Limb (tissue), 2 donors: Measurements from ENCODE around the gene NAALADL1.
A peak's percentile ranks its signal among the peaks of the same experiment; 100 is the strongest.
"Not testable (repeated sequence)": the region's sequence is repeated elsewhere in the genome, so short reads cannot be mapped to it uniquely, and the experiment has no call there.

Experiments
- DNase-seq, 2 donors: peaks; one replicate each; pipeline ENCODE4 v3.0.0-alpha.2; 2016; ENCODE audit errors: extremely low spot score in 2 of 2

Gene NAALADL1

GRCh38 chr11:65053827-65054508, 4.4 kb downstream of the NAALADL1 start:
- DNase-seq = no peak

- no peak for DNase-seq
Measured at GRCh38 chr11:65051398-65051858, 6.9 kb downstream of the NAALADL1 start.

- peak; percentile 4 to 47 for DNase-seq
Measured at GRCh38 chr11:65047581-65048422, 10.6 kb downstream of the NAALADL1 start.

GRCh38 chr11:65045728-65046127, 12.6 kb downstream of the NAALADL1 start:
- DNase-seq = no peak

- no peak for DNase-seq
Measured at GRCh38 chr11:65045061-65045460, 13.3 kb downstream of the NAALADL1 start.

GRCh38 chr11:65043881-65044501, 14.4 kb downstream of the NAALADL1 start:
- no peak for DNase-seq

- DNase-seq = no peak
Measured at GRCh38 chr11:65042891-65043290, 15.5 kb downstream of the NAALADL1 start.

- DNase-seq = peak; percentile 90 to 92
Measured at GRCh38 chr11:65040847-65041622, 17.3 kb downstream of the NAALADL1 start, which contains the start of gene SAC3D1. Gene SAC3D1 (plus strand): TSS chr11:65041210. CDS start chr11:65041293, 83 bp downstream.

GRCh38 chr11:65040520-65040846, 17.9 kb downstream of the NAALADL1 start:
- DNase-seq = no peak

- DNase-seq = no peak
Measured at GRCh38 chr11:65036931-65037330, 21.4 kb downstream of the NAALADL1 start.

- no peak for DNase-seq
Measured at GRCh38 chr11:65035579-65035978, 22.8 kb downstream of the NAALADL1 start.

GRCh38 chr11:65034423-65034822, 23.9 kb downstream of the NAALADL1 start:
- DNase-seq = no peak

GRCh38 chr11:65032216-65032615, 26.1 kb downstream of the NAALADL1 start:
- no peak for DNase-seq

- DNase-seq = peak; percentile 95 to 97
Measured at GRCh38 chr11:65027213-65028067, 30.9 kb downstream of the NAALADL1 start, which contains the start of gene SNX15. Gene SNX15 (plus strand): TSS chr11:65027439. CDS start chr11:65027538, 99 bp downstream.

GRCh38 chr11:65026810-65027209, 31.5 kb downstream of the NAALADL1 start:
- no peak for DNase-seq

GRCh38 chr11:65023502-65023901, 34.9 kb downstream of the NAALADL1 start:
- DNase-seq = not testable (repeated sequence)

GRCh38 chr11:65021509-65021908, 36.8 kb downstream of the NAALADL1 start:
- DNase-seq = no peak

GRCh38 chr11:65021003-65021402, 37.4 kb downstream of the NAALADL1 start:
- no peak for DNase-seq

GRCh38 chr11:65019824-65020223, 38.5 kb downstream of the NAALADL1 start:
- DNase-seq = no peak

- no peak for DNase-seq
Measured at GRCh38 chr11:65017937-65018336, 40.4 kb downstream of the NAALADL1 start.
